Activated CD4-positive, alpha-beta T cell treated with anti-CD3 and anti-CD28 coated beads, Interleukin-2, amount 50 U/mL, for 16 hours (primary cell): ENCODE results near the gene CMTM1.

ENCODE experiments used
- DNase-seq: peaks from one replicate; pipeline ENCODE4 v3.0.0-alpha.2; 2020

The CMTM1 gene

GRCh38 chr16:66566051-66566901, at the start of gene CMTM1:
CMTM1 (plus strand) TSS chr16:66566439; CDS start chr16:66566514, 75 bp downstream.
- DNase-seq, result no peak

- no peak for DNase-seq
Measured at GRCh38 chr16:66516509-66516807, 49.8 kb upstream of the CMTM1 start.

GRCh38 chr16:66516808-66517585, 49.2 kb upstream of the CMTM1 start:
- DNase-seq, result peak; percentile 96

GRCh38 chr16:66517586-66518263, 48.5 kb upstream of the CMTM1 start:
- no peak for DNase-seq

- DNase-seq, result no peak
Measured at GRCh38 chr16:66519482-66520373, 46.5 kb upstream of the CMTM1 start.

- DNase-seq, result no peak
Measured at GRCh38 chr16:66520406-66521170, 45.7 kb upstream of the CMTM1 start.

- no peak for DNase-seq
Measured at GRCh38 chr16:66521252-66521713, 45.0 kb upstream of the CMTM1 start.

- peak; percentile 98 for DNase-seq
Measured at GRCh38 chr16:66521951-66522771, 44.1 kb upstream of the CMTM1 start.

- no peak for DNase-seq
Measured at GRCh38 chr16:66522816-66523590, 43.2 kb upstream of the CMTM1 start.

GRCh38 chr16:66523861-66524354, 42.3 kb upstream of the CMTM1 start:
- peak; percentile 75 for DNase-seq

GRCh38 chr16:66524601-66525164, 41.6 kb upstream of the CMTM1 start:
- peak; percentile 63 for DNase-seq

- no peak for DNase-seq
Measured at GRCh38 chr16:66525396-66526180, 40.7 kb upstream of the CMTM1 start.

- no peak for DNase-seq
Measured at GRCh38 chr16:66528294-66528693, 37.9 kb upstream of the CMTM1 start.

GRCh38 chr16:66529475-66529874, 36.8 kb upstream of the CMTM1 start:
- no peak for DNase-seq

- no peak for DNase-seq
Measured at GRCh38 chr16:66534376-66534799, 31.9 kb upstream of the CMTM1 start.

- DNase-seq, result no peak
Measured at GRCh38 chr16:66536525-66536924, 29.7 kb upstream of the CMTM1 start.

GRCh38 chr16:66537236-66537635, 29.0 kb upstream of the CMTM1 start:
- no peak for DNase-seq

GRCh38 chr16:66538910-66539309, 27.3 kb upstream of the CMTM1 start:
- DNase-seq, result no peak
